DMS153 (cell line): Measurements from ENCODE around the gene F10.
"Not testable (repeated sequence)": the region's sequence is repeated elsewhere in the genome, so short reads cannot be mapped to it uniquely, and the experiment has no call there.

Experiments
- DNase-seq: peaks from one replicate; lab custom pipeline; 2025; lab: John Stamatoyannopoulos, UW

F10 gene

DNA sequence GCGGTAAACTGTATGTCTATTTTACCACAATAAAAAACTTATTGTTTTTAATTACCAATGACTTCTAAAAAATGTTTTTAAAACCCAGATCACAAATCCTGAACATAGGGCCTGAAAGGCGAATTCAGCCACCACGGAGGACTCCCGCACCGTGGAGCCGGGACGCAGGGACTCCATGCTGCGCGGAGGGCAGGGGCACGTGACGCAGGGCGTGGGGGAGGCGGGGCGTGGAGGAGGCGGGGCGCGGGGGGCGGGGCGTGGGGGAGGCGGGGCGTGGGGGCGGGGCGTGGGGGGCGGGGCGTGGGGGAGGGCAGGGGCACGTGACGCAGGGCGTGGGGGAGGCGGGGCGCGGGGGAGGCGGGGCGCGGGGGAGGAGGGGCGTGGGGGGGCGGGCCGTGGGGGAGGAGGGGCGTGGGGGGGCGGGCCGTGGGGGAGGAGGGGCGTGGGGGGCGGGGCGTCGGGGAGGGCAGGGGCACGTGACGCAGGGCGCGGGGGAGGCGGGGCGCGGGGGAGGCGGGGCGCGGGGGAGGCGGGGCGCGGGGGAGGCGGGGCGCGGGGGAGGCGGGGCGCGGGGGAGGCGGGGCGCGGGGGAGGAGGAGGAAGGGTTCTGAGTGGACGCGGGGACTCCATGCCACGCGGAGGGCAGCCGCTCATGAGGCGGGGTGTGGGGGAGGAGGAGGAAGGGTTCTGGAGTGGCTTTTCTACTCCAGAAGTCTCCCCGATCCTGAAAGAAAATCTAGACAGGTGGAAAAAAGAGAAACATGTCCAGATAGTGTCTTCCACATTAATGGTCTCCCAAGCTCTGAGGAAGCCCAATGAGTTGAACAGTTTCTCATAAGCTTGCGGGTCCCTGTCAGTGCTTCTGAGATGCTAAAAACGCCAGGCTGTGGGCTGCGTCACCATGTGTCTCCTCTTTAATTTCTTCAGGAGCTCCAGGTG, 31.5 kb downstream of the F10 start:
- DNase-seq = no peak

- DNase-seq = no peak
These were observed 32.6 kb downstream of the F10 start for GRCh38 chr13:113155201-113155600.

- no peak for DNase-seq
These were observed 33.5 kb downstream of the F10 start for GRCh38 chr13:113155982-113156655.

DNA sequence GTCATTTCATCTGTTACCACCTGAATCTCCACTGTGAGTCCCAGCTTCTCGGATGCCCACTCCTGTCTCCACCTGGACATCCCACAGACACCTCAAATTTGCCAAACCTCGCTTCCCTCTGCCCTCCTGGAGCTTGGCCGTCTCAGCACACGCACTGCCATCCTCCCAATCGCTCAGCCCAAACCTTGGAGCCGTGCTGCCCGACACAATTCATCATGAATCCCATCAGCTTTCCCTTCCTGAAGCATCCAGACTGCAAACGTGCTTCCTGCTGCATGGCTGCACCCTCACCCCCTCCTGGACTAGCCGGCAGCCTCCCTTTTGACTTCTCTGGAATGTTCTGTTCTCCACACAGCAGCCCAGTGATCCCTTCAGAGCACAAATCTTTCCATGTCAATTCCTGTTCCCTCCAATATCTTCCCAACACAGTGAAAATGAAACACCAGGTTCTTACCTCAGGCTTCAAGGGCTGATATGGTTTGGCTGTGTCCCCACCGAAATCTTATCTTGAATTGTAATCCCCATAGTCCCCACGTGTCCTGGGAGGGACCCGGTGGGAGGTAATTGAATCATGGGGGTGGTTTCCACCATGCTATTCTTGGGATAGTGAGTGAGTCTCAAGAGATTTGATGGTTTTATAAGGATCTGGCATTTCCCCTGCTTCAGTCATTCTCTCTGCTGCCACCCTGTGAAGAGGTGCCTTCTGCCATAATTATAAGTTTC, 34.8 kb downstream of the F10 start:
- no peak for DNase-seq

DNA sequence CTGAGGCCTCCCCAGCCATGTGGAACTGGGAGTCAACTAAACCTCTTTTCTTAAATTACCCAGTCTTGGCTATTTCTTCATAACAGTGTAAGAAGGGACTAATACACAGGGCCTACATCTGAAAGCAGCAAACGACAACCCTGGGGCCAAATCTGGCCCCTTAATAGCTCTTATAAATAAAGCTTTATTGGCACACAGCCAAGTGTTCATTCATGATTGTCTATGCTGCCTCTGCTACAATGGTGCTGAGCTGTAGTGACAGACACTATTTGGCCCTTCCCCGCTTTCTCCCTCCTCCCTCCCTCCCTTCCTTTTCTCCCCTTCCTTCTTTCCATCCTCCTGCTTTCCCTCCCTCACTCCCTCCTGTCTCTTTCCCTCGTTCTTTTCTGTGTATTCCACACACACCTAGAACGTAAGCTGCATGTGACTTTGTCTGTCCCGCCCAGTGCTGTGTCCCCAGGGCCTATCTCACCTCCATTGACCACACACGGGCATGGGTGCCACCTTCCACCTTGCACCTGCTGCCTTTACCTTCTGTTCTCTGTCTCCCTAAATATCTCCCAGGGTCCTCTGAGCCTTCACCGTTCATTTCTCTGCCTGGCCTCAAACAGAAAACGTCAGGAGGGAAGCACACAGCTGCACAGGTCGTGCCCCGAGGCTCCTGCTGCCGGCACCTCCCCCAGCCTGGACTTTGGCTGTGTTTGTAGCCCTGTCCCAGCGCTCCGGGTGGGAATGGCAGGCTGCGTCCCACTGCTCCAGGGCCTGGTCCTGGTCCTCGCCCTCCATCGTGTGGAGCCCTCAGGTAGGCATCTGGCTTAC, 35.5 kb downstream of the F10 start, which contains the start of gene PROZ:
Gene PROZ, plus strand, starts transcription at position 720 of the 819 bp plus-strand sequence. Its CDS starts 13 bp downstream, at position 733.
- DNase-seq = no peak

- DNase-seq = no peak
These were observed 36.3 kb downstream of the F10 start for GRCh38 chr13:113158946-113159345.

DNA sequence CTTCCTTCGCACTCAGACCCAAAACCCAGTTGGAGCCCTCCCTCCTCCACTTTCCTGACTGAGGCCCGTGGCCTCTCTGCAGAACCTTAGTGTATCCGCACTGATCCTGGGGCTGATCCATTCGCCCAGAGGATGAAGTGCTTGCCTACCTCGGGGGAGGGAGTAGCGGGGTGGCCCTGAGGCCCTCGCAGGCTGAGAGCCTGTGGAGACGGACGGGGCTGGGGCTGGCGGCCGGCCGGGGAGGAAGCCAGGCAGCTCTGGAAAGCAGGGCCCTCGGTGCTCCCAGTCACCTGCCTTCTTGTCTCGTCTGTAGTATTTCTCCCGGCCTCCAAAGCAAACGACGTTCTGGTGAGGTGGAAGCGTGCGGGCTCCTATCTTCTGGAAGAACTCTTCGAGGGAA, 37.1 kb downstream of the F10 start:
- DNase-seq = no peak

GRCh38 chr13:113160983-113161382, 38.4 kb downstream of the F10 start:
- DNase-seq = no peak

DNA sequence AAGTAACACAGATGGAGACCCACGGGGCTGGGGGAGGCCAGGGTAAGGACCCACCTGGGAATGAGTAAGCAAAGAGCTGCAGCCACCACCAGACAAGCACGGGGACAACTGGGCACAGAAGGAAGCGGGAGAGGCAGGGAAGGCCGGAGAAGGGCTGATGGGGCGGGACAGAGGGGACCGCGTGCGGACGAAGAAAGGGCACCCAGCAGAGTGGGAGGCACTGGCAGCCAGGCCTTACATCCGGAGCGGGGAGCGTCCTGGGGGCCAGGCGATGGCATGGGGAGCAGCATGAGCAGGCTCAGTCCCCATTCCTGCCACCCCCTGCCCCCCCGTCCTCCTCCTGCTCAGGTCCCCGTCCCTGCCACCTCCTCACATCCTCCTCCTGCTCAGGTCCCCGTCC, 38.8 kb downstream of the F10 start:
- DNase-seq = no peak

GRCh38 chr13:113161975-113162374, 39.4 kb downstream of the F10 start:
- not testable (repeated sequence) for DNase-seq

- no peak for DNase-seq
These were observed 40.4 kb downstream of the F10 start for GRCh38 chr13:113162783-113163685.

GRCh38 chr13:113164492-113164891, 41.9 kb downstream of the F10 start:
- DNase-seq = no peak

- DNase-seq = no peak
These were observed 43.7 kb downstream of the F10 start for GRCh38 chr13:113166266-113166665.

- DNase-seq = no peak
These were observed 44.1 kb downstream of the F10 start for GRCh38 chr13:113166681-113167080.

DNA sequence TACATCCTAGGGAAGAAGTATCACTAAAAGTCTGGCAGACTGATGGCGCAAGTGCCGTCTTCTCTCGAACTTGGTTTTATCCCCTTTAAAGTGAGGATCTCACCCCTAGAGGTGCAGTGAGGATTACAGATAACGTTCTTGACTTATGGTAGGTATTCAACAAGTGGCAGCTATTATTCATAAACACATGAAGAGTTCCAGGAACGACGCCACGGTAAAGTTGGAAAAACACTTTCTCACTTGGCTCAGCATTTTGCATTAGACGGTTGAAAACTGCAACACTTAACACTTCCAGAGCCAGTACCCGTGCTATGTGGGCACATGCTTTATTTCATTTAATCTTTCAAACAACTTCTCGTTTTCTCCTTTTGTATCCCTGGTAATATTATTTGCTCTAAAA, 44.6 kb downstream of the F10 start:
- no peak for DNase-seq

- no peak for DNase-seq
These were observed 45.0 kb downstream of the F10 start for GRCh38 chr13:113167575-113167974.

- DNase-seq = no peak
These were observed 45.6 kb downstream of the F10 start for GRCh38 chr13:113168211-113168610.

DNA sequence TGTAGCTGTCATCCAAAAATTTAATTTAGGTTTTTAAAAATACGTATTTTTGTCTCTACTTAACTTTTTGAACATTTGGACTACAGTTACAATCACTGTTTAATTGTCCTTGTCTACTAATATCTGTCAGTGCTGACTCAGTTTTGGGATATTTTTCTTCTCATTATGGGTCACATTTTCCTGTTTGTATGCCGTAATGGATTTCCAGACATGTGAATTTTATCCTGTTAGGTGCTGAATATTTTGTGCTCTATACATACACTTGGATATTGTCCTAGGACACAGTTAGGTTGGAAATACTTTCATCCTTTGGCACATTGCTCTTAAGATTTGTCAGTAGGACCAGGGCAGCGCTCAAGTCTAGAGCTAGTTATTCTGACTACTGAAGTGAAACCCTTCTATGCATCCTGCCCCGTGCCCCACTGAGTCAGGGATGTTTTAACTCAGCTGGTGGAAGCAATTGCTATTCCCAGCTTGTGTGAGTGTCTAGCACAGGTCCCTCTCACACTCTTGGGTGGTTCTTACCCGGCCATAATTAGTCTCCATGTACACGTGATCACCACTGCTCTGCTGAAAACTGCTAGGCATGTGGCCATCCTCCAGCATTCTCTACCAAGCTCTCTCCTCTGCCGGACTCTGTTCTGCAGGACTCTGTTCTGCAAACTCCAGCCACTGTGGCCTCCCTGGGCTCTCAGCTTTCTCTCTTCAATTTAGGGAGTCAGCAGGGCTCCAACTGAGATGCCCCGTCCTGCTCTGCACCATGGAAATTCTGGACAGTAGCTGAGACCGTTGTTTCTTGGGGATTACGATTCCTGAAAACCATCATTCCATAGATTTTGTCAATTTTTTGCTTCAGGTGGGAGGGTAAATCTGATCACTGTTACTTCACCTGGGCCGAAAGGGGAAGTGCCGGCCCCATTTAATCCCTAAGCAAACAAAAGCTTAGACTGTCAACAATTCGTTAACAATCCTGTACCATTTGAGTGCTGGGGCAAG, 47.0 kb downstream of the F10 start:
- DNase-seq = peak; percentile 31

DNA sequence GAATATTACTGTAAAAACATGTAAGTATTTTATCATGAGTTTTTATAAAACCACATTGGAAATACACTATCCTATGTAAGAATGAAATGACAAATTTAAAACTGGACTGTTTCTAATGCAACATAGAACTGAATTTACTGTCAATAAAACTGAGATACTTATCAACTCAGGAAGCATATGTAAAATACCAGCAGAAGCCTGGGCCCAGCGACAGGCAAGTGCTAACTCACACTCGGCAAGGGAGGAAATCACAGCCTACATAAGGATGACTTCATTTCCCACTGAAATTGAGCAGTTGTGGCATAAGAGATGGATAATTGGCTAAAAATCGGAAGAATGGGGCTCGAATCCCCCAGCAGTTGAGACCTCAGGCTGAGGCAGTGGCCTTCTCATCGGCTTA, 47.9 kb downstream of the F10 start:
- no peak for DNase-seq
